GM19240 (cell line): ENCODE measurements around the gene PAX2.

Experiments used
- DNase-seq: peaks from one replicate; pipeline ENCODE4 v3.0.0; 2011; ENCODE audit warnings: low spot score; ENCODE audit not compliant: insufficient read length

Gene PAX2

DNA sequence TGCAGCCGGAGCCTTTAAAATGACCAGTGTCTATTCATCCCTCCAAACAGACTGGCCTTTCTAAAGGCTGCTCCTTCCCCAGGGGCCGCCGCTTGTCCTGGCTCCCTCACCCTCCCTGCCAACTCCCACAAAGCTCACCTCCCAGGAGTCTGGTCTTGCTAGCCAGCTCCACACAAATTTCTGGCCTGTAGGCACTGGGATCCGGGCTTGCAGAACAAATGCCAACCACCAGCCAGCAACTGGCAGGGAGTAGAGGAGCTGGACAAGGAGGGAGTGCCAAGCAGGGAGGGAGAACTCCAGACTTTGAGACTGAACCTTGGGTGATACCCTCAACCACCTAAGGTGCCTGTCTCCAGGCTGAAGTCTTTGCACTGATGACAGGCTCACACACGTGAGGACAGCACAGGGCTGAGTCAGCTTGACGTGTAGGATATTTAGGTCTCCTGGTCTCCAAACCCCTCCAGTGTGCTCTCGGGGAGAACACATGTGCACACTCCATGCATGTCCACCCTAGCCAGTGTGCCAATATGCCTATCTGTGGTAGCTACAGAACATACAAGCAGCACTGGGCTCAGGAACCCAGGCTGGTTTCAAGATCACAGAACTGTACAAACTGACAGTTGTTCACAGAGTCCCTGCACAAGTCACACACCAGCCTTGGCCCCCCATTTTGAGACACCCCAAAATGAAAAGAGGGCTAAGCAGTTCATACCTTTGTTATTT lies 6.0 kb downstream of the PAX2 start:
- no peak for DNase-seq

DNA sequence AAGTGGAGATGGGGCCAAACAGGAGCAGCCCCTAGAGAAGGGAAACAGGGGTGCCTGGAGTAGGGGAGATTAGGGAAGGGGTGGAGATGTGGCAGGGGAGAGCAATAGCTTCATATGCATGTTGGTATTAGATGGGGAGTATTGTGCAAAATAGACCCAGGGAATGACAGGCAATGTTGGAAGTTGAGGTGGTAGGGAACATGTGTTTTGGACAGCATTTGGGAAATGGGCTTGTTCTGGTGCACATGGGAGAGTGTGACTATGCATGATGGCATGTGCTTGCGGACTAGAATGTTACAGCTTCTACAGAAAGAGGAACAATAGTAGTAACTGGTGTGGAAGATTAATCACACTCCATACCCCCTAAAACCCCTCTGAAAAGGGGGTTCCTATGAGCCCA lies 10.4 kb downstream of the PAX2 start:
- no peak for DNase-seq

DNA sequence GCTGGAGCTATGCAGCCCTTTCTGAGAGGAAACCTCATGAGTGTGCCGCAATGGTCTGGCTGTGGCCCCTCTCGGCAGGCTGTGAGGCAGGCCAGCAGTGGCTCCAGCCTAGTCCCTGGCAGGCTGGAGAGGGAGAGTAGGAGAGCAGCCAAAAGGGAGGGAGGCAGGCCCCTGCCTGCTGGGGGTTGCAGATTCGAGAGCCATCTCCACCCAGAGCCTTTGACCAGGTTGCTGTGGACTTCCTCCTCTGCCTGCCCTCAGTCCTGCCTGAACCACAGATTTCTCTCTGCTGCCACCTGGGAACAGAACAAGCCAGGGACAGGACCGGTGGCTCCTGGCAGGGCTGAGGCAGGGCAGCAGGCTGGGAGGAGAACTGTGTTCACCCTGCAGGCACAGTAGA lies 13.9 kb downstream of the PAX2 start:
- DNase-seq: no peak

DNA sequence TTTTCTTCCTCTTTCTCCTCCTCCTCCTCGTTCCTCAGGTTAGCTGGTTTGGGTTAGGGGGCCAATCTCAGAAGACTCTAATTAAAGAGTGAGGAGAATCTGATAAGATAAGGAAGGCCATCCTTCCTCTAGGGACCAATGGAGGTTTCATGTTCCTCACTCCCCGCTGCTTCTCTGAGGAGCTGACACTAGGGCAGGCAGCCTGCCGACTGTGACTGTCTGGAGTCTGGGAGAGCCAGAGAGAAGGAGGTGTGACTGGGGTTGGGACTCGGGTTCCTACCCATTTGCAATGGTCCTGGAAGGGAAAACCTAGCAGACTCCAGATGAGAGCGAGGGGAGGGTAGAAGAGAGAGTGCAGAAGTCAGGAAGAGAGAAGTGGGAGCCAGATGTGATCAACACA lies 15.3 kb downstream of the PAX2 start:
- no peak for DNase-seq

DNA sequence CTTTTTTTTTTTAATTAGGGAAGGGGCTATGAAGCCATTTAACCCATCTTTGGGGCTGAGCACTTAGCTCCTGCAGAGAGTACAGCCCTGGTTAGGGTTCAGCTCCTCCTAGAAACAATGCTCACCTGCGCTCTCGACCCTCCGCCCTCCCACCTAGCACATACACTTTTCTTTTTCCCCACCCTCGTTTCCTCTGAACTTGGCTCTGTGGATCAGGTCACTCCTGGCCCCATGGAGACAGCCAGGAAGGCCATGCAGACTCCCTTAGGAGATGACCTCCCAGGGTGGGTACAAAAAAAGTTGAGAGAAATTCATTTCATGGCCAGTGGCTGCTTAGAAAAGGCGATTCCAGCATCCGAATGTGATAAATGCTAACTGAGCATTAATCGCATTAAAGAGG lies 15.8 kb downstream of the PAX2 start:
- DNase-seq: no peak

DNA sequence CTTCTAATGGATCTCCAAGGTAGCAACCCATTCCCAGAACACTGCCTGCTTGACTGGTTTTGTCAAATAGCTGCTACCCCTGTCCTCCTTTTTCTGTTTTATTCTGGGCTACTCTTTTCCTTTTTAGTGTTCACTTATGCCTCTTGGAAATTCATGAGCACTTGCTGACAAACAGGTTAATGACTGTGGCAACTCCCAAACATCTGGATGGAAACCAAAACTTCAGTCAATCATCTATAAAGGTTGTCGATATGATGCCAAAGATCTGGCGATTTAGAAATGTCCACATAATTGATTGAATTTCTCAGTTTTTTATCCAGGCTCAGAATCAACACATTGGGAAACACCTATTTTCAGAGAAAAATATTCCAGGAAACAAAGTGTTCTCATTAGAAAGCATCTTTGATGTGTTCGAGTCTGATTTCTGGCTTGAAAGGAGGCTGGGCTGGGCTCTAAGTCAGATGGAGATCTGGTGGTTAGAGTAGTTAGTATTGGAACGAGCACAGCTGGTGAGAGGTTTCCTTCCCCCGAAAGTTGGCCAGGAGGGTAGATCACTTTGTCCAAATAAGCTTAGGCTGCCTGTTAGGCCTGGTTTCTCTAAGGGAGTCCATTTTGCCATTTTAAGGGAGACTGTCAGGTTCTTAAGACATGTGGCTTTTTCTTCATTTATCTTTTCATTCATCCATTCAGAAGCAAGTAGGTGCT lies 17.8 kb downstream of the PAX2 start:
- DNase-seq: no peak

DNA sequence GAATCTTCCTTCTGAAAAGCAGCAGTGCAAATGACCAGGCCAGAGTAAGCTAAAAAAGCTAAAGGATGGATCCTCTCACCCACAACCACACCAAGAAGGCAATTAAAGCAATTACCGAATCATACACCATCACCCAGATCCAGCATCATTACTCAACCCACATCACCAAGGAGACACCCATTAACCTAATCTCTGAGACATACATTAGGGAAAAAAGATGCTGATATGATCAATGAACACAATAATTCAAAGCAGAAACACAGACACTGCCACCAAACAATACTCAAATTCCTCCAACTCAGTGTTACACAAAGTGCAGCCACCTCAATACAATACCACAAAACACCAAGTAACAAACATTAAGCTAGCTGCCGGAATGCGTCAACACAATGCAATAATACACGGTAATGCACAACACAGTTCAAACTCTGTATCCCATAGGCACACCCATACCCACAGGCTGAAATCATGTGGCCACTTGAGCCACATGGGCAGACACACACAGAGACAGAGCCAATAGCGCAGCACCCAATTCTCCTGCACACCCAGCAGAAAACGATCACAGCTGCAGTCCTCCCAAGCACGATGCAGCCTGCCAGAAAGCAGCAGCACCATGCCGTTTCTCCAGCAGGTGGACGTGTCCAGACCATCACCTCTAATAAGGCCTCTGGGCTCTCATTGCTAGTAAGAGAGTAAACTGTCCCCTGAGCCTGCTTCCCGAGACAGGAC lies 21.5 kb downstream of the PAX2 start:
- no peak for DNase-seq

DNA sequence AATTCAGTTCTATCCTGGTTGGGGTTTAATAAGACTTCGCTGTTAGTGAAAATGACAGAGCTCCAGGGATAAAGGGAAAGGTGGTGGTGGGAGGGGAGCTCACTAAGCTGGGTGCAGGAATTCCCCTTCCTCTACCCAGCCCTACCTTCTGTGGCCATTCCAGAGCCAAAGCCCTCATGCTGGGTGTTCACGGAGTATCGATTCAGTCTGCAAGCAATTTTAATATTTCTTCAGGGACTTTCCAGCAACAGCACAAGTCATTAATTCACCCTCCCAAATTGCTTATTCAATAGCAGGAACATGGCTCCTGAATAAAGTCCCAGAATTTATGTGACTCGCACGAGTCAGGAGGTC lies 22.0 kb downstream of the PAX2 start:
- DNase-seq: no peak

DNA sequence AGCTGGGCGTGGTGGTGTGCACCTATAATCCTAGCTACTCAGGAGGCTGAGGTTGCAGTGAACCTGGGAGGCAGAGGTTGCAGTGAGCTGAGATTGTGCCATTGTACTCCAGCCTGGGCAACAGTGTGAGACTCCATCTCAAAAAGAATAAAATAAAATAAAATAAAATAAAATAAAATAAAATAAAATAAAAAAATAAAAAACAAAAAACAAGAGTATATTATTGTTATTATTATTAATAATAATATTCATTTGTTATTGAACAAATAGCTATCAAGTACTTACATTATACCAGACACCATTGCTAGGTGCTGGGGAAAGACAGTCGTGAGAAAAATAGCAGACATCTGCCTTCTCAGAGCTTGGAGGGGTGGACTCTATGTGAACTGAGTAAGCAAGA lies 24.1 kb downstream of the PAX2 start:
- no peak for DNase-seq

DNA sequence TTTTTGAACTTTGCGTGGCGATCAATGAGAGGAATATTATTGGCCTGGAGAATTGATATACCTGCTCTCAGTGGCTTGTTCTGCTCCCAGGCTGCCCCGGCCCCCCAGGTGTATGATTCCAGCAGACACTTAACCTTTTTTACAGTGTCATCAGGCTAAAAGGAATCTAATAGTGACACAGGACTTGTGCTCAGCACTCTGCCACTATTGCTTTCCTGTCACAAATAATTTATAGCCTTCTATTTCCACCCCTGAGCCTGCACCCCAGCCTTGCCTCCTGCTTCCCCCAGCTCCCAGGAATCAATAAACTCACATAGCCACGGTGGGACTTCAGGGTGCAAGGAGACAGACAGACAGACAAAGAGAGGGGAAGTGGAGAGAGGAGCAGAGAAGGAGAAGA lies 28.3 kb downstream of the PAX2 start:
- DNase-seq: no peak

DNA sequence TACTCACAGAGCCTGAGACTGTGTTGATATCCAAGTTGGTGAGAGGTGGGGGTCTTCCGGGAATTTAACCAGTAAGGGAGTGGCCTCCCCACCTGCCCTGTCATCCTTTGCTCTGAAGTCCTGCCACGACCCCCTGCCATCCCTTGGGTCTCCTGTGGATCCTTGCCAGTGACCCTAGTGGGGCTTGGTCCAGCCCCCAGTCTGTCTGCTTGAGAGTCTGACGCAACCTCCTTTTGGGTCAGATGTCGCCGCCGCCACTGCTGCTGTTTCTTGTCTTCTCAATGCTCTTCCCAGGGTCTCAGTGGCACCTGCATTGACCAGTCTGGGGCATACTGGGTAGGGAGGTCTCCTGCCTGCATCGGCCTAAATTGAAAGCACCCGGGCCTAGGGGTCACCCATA lies 28.8 kb downstream of the PAX2 start:
- DNase-seq: no peak

DNA sequence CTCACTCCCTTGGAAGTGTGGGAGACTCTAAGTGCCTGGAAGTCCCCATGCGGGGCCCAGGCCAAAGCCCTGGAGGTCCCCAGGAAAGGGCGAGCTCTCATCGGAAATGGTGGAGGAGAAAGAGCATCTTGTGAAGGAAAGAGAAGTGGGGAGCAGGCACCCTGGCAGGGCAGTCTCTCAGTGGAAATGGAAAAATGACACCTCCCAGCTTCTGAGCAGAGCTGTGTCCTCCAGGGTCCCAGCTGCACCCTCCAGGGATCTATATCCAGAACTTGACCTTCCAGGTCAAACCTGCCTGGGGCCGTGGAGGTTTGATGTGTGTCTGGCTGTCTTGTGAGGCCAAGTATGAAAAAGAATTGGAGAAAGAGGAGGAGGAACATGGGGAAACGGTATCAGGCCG lies 29.5 kb downstream of the PAX2 start:
- DNase-seq: no peak

DNA sequence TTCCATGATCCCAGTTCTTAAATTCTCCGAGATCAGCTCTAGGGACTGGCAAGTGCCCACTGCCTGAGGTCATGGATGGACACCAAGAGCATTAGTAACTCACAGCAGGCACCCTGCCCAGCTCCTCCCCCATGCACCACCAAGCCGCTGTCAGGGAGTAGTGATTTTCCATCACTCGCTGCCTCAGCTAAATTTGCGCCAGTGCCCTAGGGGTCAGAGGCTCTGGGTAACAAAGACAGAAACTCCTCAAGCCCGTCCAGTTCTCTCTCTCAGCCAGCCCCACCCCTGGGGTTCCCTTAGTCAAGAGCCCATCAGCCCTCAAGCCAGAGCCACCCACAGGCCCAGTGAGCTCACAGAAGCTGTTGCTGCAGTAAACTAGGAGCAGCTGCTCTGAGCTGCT lies 30.0 kb downstream of the PAX2 start:
- DNase-seq: no peak

DNA sequence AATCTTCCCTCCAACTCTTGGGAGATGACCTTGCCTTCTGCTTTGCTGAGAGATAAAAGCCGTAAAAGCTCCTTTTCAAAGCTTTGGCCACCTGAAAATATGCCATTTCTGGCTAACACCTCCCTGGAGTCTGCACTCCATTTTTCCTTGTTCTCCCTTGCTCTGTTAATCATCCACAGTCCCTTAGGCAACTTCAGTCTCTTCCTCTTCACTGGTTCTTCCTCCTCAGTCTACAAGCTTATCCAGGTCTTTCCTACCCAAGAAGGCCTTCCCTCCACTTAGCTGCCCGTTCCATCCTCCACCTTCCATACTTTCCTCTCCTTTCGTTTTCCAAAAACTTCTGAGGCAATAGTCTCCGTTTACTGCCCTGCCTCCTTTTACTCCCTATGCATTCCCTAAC lies 30.5 kb downstream of the PAX2 start:
- DNase-seq: no peak

DNA sequence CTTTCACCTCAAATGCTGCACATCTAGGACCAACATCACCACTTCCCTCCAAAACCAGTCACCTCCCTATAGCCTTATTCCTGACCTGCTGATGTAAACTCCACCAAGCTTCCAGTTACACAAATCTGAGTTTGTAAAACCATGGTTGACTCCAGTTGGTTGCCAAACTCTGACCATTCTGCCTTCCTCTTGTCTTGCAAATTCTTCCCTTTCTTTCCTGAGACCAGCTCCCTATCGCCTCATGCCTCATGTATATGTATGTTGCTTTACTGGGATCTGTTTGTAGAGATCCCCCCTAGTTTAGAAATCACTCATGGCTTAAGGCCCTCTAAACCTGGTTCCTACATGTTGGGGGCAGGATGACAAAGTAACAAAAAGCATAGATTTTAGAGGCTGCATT lies 31.3 kb downstream of the PAX2 start:
- no peak for DNase-seq

DNA sequence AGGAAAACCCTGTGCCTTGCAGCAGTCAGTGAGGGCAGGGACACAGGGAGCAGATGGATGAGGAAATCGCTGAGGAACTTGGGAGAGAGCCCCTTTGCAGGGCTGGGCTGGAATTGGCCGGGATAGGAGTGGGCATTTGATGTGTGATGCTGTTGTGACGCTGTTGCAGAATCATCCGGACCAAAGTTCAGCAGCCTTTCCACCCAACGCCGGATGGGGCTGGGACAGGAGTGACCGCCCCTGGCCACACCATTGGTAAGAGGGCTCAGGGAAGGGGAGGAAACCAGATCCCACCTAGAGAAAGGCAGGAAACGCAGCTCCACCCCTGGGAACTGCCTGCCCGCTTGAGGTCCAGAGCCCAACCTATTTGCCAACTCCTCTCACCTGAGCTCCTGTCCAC lies 33.9 kb downstream of the PAX2 start:
- no peak for DNase-seq

DNA sequence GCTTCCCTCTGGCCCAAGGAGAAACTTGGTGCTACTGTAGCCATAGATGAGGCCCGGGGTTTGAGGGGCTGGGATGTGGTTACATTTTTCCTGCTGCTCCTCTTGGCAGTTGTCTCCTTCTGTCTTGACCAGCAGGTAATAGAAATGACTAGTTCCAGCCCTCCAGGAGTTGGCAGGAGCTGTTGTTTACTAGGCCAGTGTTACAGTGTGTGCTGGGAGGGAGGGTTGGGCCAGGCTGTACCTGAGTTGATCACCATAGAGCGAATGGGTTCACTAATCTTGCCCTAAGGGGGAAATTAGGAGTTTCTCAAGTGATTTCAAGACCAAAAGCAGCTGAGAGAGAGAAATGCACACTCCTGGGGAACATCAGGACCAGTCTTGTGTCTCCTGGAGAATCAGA lies 34.9 kb downstream of the PAX2 start:
- no peak for DNase-seq

DNA sequence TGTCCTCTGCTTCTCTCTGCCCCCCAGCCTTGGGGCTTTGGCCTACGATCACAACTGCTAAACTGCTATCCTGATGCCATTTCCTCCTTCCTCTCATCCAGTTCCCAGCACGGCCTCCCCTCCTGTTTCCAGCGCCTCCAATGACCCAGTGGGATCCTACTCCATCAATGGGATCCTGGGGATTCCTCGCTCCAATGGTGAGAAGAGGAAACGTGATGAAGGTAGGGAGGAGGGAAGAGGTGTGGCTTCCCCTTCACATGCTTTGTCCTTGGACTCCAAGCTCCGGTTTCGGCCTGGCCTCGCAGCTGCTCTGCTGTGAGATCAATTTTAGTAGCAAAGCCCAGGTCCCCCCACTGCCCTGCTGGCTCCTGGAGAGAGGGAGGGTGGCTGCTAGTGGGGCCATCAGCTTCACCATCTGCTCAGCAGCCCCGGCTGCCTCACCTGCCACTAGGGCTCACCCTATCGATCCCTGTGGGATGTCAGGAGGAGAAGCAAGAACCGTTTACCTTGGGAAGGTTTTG lies 35.8 kb downstream of the PAX2 start:
- no peak for DNase-seq

DNA sequence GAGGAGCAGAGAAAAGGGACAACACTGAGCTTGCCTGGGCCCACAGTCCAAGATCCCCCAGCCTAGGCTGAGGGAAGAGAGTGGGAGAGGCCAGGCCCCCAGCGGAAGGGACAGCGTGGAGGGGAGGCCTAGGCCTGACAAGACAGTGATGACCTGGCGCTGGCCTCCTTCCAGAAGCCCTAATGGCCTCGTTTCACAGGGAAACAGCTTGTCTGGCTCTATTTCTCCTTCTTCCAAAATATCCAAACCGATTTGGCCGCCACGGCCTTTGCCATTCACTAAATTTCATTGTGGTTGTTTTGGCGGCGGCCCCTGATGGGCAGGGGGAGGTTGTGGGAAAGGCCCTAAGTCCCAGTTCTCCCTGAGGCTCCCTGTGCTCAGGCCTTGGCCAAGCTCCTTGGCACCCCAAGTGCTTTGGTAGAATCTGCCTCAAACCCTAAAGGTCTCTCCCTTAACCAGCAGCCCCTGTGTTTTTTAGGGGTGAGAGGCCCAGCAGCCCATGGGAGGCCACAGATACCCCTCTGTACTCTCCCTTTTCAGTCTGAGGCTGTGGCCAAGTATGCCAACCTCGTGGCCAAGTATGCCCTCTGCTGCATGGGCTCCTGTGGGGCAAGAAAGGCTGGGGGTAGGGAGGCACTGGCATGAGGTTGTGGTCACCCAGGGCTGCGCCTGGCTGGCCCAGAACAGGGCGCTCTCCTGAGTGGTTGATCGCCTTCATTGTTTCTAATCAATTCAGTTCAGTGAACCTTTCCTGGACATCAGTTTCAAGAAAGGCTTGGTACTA lies 37.3 kb downstream of the PAX2 start:
- DNase-seq: no peak

DNA sequence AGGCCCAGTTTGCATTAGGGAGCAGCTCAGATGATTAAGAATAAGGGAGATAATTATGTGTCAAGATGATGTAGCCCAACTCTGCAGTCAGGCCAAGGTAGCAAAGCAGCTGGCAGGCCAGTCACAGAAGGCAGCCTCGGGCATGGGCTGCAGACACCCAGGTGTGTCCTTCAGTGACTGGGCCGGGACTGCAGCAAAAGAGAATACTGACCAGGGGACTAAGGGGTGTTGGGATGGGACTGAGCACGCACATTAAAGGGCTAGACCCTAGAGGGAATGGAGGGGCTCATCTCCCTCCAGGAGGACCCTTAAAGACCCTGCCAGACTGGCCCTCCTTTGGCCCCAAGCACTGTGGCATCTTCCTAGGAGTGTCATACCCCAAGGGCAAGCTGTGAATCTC lies 38.7 kb downstream of the PAX2 start:
- no peak for DNase-seq

DNA sequence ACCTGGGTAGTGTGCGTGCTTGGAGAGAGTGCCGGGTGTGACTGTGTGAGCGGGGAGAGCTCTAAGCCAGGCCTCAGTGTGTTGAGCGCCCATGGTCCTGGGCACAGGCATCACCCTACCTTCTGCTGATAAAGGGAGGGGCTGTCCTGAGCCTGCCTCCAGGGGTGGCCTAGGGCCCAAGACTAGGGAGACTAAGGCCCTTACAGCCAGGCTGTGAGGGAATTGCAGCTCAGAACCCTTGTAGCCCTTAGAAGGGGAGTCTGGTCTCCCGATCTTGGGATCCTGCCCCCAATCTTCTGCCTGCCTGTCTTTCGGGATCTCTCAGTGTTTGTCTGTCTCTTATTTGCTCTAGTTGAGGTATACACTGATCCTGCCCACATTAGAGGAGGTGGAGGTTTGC lies 41.2 kb downstream of the PAX2 start:
- no peak for DNase-seq
